GF-D8 (cell line): Measurements from ENCODE around the gene ZNF180.
"Not testable (repeated sequence)": the region's sequence is repeated elsewhere in the genome, so short reads cannot be mapped to it uniquely, and the experiment has no call there.

ENCODE experiments used
- DNase-seq: peaks from one replicate; lab custom pipeline; 2025; lab: John Stamatoyannopoulos, UW

The ZNF180 gene

GRCh38 chr19:44499962-44500949 lies at the start of gene ZNF180:
Gene ZNF180 (minus strand): TSS chr19:44500522. CDS start chr19:44497334, 3,188 bp downstream.
- DNase-seq, result peak; percentile 82

DNA sequence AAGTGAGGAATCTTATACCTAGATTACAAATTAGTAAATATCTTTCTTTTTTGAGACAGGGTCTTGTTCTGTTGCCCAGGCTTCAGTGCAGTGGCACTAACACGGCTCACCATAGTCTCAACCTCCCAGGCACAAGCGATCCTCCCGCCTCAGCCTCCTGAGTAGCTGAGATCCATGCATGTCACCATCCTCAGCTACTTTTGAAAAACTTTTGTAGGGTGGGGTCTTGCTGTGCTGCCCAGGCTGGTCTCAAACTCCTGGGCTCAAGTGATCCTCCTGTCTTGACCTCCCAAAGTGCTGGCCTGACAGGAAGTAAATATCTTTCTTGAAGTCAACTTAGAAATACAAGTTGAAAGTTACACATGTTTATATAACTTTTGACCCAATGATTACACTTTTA lies 49.2 kb upstream of the ZNF180 start:
- DNase-seq, result no peak

DNA sequence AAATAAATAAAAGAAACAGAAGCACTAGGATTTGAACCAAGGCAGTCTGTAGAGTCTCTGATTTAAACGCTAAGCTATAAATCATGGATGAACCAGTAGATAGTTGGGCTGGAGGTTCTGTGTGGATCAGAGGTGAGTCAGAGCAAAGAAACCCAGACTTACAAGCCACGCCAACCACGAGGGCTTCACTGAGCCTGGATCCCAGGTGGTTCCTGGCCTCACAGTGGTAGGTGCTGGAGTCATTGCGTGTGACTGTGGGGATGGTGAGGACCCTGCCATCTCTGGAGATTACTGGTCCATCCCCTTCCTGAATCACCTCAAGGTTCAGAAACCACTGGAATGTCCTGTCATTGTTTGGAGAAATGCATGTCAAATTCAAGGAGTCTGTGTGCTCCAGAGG lies 48.4 kb upstream of the ZNF180 start:
- no peak for DNase-seq

DNA sequence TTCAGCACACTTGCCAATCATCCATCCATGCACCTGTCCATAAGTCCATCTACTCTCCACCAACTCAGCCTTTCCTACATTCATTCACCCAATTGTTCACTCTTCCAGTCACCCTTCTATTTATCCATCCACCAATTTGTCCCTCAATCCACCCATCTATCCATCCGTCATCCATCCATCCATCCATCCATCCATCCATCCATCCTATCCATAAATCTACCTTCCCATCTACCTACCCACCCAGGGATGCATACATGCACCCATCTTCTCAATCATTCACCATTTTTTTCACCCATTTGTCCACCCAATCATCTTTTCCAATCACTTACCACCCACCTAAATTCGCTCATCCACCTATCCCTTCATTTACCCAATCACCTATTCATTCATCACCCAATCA lies 43.7 kb upstream of the ZNF180 start:
- no peak for DNase-seq

DNA sequence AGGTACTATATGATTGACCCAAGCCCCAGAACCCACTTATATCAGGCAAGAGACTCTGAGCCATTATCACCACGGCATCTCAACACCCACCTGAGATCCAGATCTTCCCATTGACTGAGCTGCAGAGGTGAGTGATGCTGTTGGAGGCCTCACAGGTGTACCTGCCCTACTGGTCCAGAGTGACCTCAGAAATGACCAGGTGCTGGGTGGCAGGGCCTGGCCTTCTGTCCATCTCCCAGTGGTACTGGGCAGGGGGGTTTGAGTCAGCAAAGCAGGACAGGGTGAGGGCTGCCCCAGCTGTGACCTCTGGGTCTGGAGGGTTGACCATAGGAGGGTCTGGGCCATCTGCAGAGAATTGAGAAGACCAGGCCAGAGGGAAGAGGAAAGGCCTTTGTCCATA lies 42.3 kb upstream of the ZNF180 start:
- no peak for DNase-seq

DNA sequence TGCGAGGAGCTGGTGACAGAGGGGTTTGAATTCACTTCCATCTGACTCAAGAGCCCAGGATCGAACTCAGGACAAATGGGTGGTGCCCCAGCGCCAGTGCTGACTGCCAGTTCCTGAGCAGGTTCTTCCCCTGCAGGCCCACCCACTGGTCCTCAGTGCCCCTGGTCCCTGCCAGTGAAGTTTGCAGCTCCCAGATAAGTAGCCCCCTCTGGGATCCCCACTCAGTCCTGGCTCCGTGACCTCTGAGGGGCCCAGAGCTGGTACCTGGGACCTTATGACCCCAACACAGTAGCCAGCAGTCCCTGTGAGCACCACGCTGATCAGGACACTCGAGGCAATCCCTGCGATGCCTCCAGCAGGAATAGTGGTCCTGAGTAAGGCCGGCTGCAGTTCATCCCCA lies 40.4 kb upstream of the ZNF180 start:
- no peak for DNase-seq

DNA sequence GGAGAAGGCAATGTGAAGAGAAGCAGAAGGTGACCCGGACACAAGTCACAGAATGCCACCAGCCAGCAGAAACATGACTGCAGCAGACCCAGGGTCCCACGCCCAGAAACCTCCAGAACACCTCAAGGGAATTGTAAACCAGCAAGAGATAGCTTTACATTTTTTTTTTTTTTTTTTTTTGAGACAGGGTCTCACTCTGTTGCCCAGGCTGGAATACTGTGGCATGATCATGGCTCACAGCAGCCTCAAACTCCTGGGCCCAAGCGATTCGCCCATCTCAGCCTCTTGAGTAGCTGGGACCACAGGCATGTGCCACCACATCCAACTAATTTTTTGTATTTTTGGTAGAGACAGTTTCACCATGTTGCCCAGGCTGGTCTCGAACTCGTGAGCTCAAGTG lies 39.7 kb upstream of the ZNF180 start:
- DNase-seq, result no peak

DNA sequence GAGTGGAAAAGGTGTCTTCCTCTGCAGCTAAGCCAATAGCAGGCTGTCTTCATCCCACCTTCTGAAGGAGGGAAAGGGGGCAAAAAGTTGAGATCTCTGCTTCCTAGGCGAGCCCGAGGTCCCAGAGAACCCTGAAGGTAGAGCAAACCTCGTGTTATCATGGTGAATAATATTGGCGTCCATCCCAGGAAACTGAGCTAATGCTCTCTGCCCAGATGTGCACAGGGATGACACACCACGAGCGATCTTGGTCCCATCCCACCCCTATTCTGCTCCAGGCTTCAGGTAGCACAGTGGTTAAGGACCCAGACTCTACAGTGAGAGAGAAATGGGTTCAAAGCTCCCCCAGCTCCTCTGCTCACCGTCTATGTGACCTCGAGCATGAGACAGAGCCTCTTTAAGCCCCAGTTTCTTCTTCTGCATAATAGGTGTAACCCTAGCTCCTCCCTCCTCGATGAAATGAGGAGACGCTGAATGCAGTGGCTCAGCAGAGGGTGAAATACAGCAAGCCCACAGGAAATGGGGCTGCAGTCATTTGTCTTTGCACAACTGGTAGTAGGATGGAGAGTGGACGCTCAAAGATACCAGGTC lies 39.0 kb upstream of the ZNF180 start:
- DNase-seq, result no peak

DNA sequence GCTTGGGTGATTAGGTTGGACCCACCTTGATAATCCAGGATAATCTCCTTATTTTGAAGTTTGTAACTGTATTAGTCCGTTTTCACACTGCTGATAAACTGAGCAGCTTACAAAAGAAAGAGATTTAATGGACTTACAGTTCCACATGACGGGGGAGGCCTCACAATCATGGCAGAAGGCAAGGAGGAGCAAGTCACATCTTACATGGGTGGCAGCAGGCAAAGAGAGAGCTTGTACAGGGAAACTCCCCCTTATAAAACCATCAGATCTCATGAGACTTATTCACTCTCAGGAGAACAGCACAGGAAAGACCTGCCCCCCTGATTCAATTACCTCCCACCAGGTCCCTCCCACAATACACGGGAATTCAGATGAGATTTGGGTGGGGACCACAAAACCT lies 35.0 kb upstream of the ZNF180 start:
- not testable (repeated sequence) for DNase-seq

GRCh38 chr19:44532819-44533218 lies 32.5 kb upstream of the ZNF180 start:
- DNase-seq, result no peak

- no peak for DNase-seq
These were observed 30.5 kb upstream of the ZNF180 start for GRCh38 chr19:44530777-44531176.

DNA sequence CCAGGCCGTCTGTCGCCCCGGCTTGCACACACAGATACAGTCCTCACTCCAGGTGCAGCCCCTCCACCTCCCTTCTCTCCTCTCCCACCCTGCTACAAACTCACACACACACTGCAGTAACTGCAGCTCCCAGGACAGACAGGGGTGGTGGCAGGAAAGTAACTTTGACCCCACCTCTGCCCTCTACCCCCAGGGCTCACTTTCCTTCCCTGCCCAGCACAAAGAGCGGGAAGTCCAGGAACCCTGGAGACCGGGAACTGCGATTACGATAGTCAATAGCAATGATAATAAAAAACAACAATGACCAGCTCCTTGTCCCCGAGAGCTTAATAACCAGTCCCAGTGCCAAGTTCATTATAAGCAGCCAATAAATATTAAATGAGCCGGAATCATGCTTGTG lies 29.2 kb upstream of the ZNF180 start, which contains the start of gene CEACAM20:
Gene CEACAM20, minus strand, starts transcription at position 140 of the 400 bp plus-strand sequence. CDS start 166 bp downstream, outside the sequence.
- DNase-seq, result no peak

DNA sequence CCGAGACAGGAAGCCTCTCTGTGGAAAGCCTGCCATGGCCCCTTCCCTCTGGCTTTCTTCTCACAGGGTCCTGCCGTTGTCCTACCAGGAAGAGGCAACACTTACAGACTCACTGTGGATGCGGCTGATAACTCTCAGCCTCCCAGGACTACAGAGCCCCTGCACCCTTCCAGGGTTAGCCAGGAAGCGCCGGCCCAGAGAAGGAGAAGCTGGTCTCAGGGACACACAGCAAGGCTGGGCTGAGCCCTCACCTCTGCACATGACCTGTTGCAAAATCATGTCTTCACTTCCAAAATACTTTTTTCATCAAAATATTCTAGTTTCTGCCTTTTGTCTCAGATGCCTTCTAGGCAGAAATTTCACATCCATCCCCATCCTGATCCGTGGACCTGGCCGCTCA lies 27.2 kb upstream of the ZNF180 start:
- DNase-seq, result no peak

GRCh38 chr19:44525721-44526430 lies 25.6 kb upstream of the ZNF180 start:
- no peak for DNase-seq

DNA sequence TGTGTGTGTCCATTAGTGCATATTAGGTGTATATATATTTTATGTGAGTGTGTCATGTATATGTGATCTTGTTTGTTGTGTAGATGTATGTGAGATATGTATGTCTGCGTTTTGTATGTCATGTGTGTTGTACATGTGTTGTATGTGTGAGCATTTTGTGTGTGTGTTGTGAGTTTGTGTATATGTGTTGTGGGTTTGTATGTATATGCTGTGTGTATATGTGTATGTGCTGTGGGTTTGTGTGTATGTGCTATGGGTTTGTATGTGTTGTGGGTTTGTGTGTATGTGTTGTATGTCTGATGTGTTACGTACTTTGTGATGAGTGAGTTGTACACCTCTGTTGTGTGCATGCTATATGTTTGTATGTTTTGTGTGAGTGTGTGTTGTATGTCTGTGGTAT lies 21.0 kb upstream of the ZNF180 start:
- no peak for DNase-seq

- no peak for DNase-seq
These were observed 16.8 kb upstream of the ZNF180 start for GRCh38 chr19:44517146-44517545.

DNA sequence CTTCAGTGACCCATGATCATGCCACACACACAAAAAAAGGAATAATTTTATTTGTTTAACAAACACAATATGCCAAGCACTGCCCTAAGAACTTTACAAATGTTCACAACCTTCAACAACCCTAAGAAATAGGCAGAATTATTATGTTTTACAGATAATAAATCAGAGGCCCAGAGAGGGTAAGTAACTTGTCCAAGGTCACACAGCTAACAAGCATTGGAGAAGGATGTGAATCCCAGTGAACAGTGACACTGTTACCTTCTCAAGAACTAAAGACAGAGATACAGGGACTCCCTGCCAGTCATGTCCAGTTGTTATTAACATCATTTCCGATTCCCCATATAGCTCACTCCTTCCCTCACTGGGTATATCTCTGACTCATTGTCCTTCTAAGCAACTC lies 15.6 kb upstream of the ZNF180 start:
- DNase-seq, result no peak

DNA sequence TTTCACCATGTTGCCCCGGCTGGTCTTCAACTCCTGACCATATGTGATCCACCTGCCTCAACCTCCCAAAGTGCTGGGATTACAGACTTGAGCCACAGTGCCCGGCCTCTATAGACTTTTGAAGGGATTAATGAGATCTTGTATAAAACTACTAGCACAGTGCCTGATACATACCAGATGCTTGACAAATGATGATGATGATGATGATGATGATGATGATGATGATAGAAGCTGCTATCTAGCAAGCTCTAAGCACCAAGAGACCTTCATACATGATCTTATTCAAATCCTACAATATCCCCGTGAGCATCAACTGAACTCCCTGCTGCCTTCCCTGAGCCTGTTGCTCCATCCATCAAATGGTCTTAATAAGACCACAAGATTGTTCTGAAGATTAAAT lies 14.7 kb upstream of the ZNF180 start:
- no peak for DNase-seq

GRCh38 chr19:44512326-44513298 lies 12.3 kb upstream of the ZNF180 start:
- DNase-seq, result no peak

DNA sequence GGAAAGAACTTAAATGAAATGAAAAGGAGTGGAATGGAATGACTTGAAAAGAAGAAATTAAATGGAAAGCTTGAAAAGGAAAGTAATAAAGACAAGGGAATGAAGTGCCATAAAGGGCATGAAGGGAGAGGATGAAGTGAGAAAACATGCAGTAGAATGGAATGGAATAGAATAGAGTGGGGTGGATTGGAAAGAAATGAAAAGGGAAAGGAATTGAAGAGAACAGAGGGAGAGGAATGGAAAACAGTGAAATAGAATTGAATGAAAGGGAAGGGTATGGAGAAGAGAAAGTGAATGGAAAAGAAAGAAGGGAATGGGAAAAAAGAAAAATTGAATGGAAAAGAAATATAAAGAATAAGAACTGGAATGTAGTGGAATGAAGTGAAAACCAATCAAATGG lies 9.2 kb upstream of the ZNF180 start:
- no peak for DNase-seq

DNA sequence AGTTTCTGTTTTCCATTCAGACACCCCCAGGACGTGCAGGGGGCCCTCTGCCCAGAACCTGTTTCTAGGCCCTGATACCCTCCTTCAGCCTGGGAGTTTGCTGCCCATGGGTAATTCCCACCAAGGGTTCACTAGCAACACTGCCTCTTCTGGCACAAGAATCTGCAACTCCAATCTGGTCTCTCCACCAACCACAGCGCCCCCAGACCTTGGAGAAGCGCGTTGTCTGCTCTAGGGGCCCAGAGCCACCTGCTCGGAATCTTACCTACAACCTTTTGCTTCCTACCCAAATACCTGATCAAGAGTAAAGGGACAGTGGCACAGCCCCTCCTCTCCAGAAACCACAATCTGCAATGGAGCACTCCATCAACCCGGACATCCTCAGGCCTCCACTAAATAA lies 763 bp downstream of the ZNF180 start:
- DNase-seq, result no peak
